Measurements from ENCODE around the gene ERAP2. TPM values are rescaled to one million over a fixed set of nuclear protein-coding genes. Genes with fewer than 3 reads are reported as not detected.

Gene ERAP2
- total and polyA plus RNA-seq, 2 of the 13 experiments (the other 11 are each of a cell fraction or from before 2014, with no cell fraction given) = 12.8 to 16.6 TPM

DNA sequence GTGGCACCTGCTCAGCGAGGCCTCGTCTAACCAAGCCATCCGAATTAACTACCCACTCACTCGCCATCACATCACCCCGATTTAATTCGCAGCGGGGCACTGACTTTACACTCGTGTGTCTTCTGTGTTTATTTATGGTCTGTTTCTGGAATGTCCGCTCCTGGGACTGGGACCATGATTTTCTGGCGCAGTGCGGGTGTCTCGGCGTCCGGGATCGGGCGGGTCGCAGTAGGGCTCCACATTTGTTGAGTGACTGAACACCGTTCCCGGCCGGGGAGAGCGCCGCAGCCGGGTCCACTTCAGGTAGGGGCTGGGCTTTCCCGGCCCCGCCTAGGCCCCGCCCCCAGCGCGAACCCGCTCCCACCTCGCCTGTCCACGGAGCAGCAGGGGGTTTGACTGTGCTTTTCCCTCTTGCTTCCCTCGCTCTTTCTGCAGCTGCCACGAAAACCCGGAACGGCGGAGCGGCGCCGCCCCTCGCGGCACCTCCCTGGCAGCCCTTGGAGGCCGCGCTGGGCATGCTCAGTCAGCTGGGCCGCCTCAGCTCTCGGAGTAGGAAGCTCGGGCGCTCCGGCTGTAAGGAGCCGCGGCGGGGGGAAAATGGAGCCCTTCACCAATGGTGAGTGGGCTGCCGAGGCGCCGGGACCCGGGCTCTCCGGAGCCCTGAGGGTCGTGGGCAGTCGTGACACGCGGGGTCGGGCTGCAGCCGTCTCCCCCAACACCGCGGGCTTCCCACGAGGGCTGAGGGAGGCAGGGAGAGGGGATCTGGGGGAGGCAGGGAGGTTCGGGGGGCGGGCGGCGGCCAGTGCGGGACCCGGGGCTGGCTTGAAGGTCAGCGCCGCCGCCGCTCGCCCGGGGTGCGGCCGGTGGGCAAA is 59.5 kb downstream of the ERAP2 start, which contains the start of gene LNPEP (continued):
- TF ChIP-seq, protein P1, sequence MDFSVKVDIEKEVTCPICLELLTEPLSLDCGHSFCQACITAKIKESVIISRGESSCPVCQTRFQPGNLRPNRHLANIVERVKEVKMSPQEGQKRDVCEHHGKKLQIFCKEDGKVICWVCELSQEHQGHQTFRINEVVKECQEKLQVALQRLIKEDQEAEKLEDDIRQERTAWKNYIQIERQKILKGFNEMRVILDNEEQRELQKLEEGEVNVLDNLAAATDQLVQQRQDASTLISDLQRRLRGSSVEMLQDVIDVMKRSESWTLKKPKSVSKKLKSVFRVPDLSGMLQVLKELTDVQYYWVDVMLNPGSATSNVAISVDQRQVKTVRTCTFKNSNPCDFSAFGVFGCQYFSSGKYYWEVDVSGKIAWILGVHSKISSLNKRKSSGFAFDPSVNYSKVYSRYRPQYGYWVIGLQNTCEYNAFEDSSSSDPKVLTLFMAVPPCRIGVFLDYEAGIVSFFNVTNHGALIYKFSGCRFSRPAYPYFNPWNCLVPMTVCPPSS (IDR thresholded peaks at IDR 0.05) = no peak
- TF ChIP-seq NCOA2 (CRISPR knock-in tag; IDR thresholded peaks at IDR 0.05) (peak; percentile 45; the same call in 1 of the 2 replicates), NR2F1 (CRISPR knock-in tag; IDR thresholded peaks at IDR 0.05) (no peak), ZNF615 (CRISPR knock-in tag; IDR thresholded peaks at IDR 0.05; ENCODE audit: borderline replicate concordance) (no peak), FOXK2 (IDR thresholded peaks at IDR 0.05) (no peak), FOXJ3 (CRISPR knock-in tag; IDR thresholded peaks at IDR 0.05; ENCODE audit: borderline replicate concordance) (peak; percentile 32; the same call in 1 of the 2 replicates), NPAS2 (CRISPR knock-in tag; IDR thresholded peaks at IDR 0.05; ENCODE audit: borderline replicate concordance) (no peak), RXRA (CRISPR knock-in tag; IDR thresholded peaks at IDR 0.05) (peak; percentile 54), FOXO1 (CRISPR knock-in tag; IDR thresholded peaks at IDR 0.05) (peak; percentile 69; the same call in 1 of the 2 replicates), HCFC1 (IDR thresholded peaks at IDR 0.05; ENCODE audit: low read depth, low read length) (peak; percentile 30; the same call in 1 of the 2 replicates)
- TF ChIP-seq, protein P2, sequence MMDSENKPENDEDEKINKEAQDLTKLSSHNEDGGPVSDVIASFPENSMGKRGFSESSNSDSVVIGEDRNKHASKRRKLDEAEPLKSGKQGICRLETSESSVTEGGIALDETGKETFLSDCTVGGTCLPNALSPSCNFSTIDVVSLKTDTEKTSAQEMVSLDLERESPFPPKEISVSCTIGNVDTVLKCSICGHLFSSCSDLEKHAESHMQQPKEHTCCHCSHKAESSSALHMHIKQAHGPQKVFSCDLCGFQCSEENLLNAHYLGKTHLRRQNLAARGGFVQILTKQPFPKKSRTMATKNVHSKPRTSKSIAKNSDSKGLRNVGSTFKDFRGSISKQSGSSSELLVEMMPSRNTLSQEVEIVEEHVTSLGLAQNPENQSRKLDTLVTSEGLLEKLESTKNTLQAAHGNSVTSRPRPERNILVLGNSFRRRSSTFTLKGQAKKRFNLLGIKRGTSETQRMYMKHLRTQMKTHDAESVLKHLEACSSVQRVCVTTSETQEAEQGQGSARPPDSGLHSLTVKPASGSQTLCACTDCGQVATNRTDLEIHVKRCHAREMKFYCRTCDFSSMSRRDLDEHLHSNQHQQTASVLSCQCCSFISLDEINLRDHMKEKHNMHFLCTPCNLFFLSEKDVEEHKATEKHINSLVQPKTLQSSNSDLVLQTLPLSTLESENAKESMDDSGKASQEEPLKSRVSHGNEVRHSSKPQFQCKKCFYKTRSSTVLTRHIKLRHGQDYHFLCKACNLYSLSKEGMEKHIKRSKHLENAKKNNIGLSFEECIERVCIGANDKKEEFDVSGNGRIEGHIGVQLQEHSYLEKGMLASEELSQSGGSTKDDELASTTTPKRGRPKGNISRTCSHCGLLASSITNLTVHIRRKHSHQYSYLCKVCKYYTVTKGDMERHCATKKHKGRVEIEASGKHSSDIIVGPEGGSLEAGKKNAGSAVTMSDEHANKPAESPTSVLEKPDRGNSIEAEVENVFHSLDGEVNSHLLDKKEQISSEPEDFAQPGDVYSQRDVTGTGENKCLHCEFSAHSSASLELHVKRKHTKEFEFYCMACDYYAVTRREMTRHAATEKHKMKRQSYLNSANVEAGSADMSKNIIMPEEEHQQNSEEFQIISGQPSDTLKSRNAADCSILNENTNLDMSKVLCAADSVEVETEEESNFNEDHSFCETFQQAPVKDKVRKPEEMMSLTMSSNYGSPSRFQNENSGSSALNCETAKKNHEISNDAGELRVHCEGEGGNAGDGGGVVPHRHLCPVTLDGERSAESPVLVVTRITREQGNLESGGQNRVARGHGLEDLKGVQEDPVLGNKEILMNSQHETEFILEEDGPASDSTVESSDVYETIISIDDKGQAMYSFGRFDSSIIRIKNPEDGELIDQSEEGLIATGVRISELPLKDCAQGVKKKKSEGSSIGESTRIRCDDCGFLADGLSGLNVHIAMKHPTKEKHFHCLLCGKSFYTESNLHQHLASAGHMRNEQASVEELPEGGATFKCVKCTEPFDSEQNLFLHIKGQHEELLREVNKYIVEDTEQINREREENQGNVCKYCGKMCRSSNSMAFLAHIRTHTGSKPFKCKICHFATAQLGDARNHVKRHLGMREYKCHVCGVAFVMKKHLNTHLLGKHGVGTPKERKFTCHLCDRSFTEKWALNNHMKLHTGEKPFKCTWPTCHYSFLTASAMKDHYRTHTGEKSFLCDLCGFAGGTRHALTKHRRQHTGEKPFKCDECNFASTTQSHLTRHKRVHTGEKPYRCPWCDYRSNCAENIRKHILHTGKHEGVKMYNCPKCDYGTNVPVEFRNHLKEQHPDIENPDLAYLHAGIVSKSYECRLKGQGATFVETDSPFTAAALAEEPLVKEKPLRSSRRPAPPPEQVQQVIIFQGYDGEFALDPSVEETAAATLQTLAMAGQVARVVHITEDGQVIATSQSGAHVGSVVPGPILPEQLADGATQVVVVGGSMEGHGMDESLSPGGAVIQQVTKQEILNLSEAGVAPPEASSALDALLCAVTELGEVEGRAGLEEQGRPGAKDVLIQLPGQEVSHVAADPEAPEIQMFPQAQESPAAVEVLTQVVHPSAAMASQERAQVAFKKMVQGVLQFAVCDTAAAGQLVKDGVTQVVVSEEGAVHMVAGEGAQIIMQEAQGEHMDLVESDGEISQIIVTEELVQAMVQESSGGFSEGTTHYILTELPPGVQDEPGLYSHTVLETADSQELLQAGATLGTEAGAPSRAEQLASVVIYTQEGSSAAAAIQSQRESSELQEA (CRISPR knock-in tag; IDR thresholded peaks at IDR 0.05; ENCODE audit: not compliant biosample characterization) = no peak
- TF ChIP-seq, protein P3, sequence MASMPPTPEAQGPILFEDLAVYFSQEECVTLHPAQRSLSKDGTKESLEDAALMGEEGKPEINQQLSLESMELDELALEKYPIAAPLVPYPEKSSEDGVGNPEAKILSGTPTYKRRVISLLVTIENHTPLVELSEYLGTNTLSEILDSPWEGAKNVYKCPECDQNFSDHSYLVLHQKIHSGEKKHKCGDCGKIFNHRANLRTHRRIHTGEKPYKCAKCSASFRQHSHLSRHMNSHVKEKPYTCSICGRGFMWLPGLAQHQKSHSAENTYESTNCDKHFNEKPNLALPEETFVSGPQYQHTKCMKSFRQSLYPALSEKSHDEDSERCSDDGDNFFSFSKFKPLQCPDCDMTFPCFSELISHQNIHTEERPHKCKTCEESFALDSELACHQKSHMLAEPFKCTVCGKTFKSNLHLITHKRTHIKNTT (CRISPR knock-in tag; IDR thresholded peaks at IDR 0.05) = no peak
- TF ChIP-seq, protein P4, sequence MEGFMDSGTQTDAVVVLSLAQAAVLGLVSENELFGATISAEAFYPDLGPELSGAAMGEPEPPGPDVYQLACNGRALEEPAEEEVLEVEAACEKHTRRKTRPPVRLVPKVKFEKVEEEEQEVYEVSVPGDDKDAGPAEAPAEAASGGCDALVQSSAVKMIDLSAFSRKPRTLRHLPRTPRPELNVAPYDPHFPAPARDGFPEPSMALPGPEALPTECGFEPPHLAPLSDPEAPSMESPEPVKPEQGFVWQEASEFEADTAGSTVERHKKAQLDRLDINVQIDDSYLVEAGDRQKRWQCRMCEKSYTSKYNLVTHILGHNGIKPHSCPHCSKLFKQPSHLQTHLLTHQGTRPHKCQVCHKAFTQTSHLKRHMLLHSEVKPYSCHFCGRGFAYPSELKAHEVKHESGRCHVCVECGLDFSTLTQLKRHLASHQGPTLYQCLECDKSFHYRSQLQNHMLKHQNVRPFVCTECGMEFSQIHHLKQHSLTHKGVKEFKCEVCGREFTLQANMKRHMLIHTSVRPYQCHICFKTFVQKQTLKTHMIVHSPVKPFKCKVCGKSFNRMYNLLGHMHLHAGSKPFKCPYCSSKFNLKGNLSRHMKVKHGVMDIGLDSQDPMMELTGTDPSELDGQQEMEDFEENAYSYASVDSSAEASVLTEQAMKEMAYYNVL (CRISPR knock-in tag; IDR thresholded peaks at IDR 0.05; ENCODE audit: borderline replicate concordance) = no peak

Data from HepG2 (cell line).